B cell (primary cell): ENCODE measurements around the gene DHRS7. TPM values are rescaled to one million over a fixed set of nuclear protein-coding genes. Genes with fewer than 3 reads are reported as not detected.

ENCODE experiments used
- ATAC-seq: fragments of 200-7000 bp; cut with Tn5 transposase; one replicate; pipeline ENCODE4 v1.10.0; 2021; ENCODE audit warnings: low read depth, mild to moderate bottlenecking, moderate number of reproducible peaks, moderate library complexity
- CTCF ChIA-PET: fragments of 350-600 bp; sonication (Branson Sonifier 250); formaldehyde crosslinking; loops from one replicate; lab custom pipeline; 2021; ENCODE audit warnings: antibody characterized with exemption, inconsistent platforms; lab: Charles Lee
- POLR2A ChIA-PET: fragments of 350-600 bp; sonication (Branson Sonifier 250); formaldehyde crosslinking; loops from one replicate; lab custom pipeline; 2021; ENCODE audit warnings: antibody characterized with exemption; lab: Charles Lee
- DNase-seq: peaks from one replicate; pipeline ENCODE4 v3.0.0; 2013
- H2AFZ ChIP-seq: 2 replicates; pipeline ENCODE4 v1.6.1; 2012; ENCODE audit warnings: mild to moderate bottlenecking, low read depth, low read length; ENCODE audit not compliant: insufficient read depth, poor library complexity, severe bottlenecking
- H3K27ac ChIP-seq, 2 donors: 1 replicate in 1 of 2; 2 replicates in 1 of 2; pipeline ENCODE4 v1.5.1; 2012 to 2013; ENCODE audit warnings: low read length in 2 of 2, mild to moderate bottlenecking in 2 of 2, moderate library complexity in 1 of 2
- H3K27me3 ChIP-seq, 4 experiments: fragments of 200-600 bp in 1 of 4; sonication (generic) in 1 of 4; replicated peaks in 1 of 4; 1 replicate in 2 of 4; 2 replicates in 2 of 4; pipeline versions ENCODE4 v1.6.1 to v1.7.0; 2013 to 2016; ENCODE audit warnings: low read length in 3 of 4, mild to moderate bottlenecking in 2 of 4, mixed read lengths in 1 of 4, moderate library complexity in 1 of 4; ENCODE audit not compliant: insufficient read depth in 4 of 4, control insufficient read depth in 3 of 4; ENCODE audit errors: control extremely low read depth in 1 of 4
- H3K36me3 ChIP-seq, 2 experiments: replicated peaks in 1 of 2; 1 replicate in 1 of 2; 2 replicates in 1 of 2; pipeline versions ENCODE4 v1.6.1 to v1.7.1; 2013; ENCODE audit warnings: low read length in 1 of 2; ENCODE audit not compliant: insufficient read depth in 2 of 2, control insufficient read depth in 1 of 2; ENCODE audit errors: control extremely low read depth in 1 of 2, extremely low read depth in 1 of 2
- H3K4me1 ChIP-seq, 2 donors: fragments of 200-600 bp in 1 of 2; sonication (generic) in 1 of 2; 1 replicate in 1 of 2; 2 replicates in 1 of 2; pipeline versions ENCODE4 v1.5.1 to v1.6.1; 2013 to 2017; ENCODE audit warnings: low read length in 2 of 2; ENCODE audit not compliant: control insufficient read depth in 2 of 2, insufficient read depth in 2 of 2
- H3K4me2 ChIP-seq: replicated peaks from 2 replicates; pipeline ENCODE3; 2012; ENCODE audit warnings: mild to moderate bottlenecking, low read depth, low read length; ENCODE audit not compliant: poor library complexity, severe bottlenecking
- H3K4me3 ChIP-seq, 5 experiments: fragments of 200-600 bp in 1 of 5; sonication (generic) in 1 of 5; 1 replicate in 3 of 5; 2 replicates in 2 of 5; pipeline versions ENCODE4 v1.5.1 to v1.7.0; 2011 to 2016; ENCODE audit warnings: low read length in 4 of 5, mild to moderate bottlenecking in 4 of 5, low read depth in 2 of 5, control low read depth in 1 of 5, moderate library complexity in 1 of 5; ENCODE audit not compliant: insufficient read depth in 1 of 5; ENCODE audit errors: control extremely low read depth in 1 of 5, extremely low read depth in 1 of 5
- H3K79me2 ChIP-seq: fragments of 200-600 bp; sonication (generic); one replicate; pipeline ENCODE4 v1.6.0; 2016; ENCODE audit warnings: low read length; ENCODE audit not compliant: control insufficient read depth, insufficient read depth
- H3K9ac ChIP-seq: fragments of 200-600 bp; sonication (generic); 2 replicates; pipeline ENCODE4 v1.6.1; 2017; ENCODE audit warnings: mild to moderate bottlenecking, low read length, moderate library complexity
- H3K9me3 ChIP-seq, 3 donors: one replicate each; pipeline versions ENCODE4 v1.6.1 to v1.7.1; 2013; ENCODE audit warnings: low read length in 2 of 3; ENCODE audit not compliant: control insufficient read depth in 2 of 3, insufficient read depth in 1 of 3; ENCODE audit errors: control extremely low read depth in 1 of 3
- H4K20me1 ChIP-seq: 2 replicates; pipeline ENCODE4 v1.6.0; 2012; ENCODE audit warnings: mild to moderate bottlenecking, low read length; ENCODE audit not compliant: insufficient read depth, control insufficient read depth, poor library complexity, severe bottlenecking
- H3K27ac Mint-ChIP-seq: one replicate; pipeline ENCODE4 v1.8.0; 2021; ENCODE audit warnings: mixed read lengths
- H3K27me3 Mint-ChIP-seq: one replicate; pipeline ENCODE4 v1.8.0; 2021; ENCODE audit warnings: mixed read lengths
- H3K4me1 Mint-ChIP-seq: one replicate; pipeline ENCODE4 v1.8.0; 2021; ENCODE audit warnings: mixed read lengths
- H3K4me3 Mint-ChIP-seq: one replicate; pipeline ENCODE4 v1.8.0; 2021; ENCODE audit warnings: mixed read lengths
- H3K9me3 Mint-ChIP-seq: one replicate; pipeline ENCODE4 v1.8.0; 2022; ENCODE audit warnings: mixed read lengths; ENCODE audit not compliant: insufficient read depth
- EZH2 ChIP-seq: IDR thresholded peaks from 2 replicates; pipeline ENCODE4 v1.6.1; 2012; ENCODE audit warnings: borderline replicate concordance, low read depth, mild to moderate bottlenecking, moderate library complexity, low read length; ENCODE audit not compliant: insufficient read depth, poor library complexity, severe bottlenecking
- WGBS: methylation state at CpG from one replicate; pipeline ENCODE4 v1.1.5; 2013; ENCODE audit warnings: missing lambda C conversion rate; ENCODE audit not compliant: insufficient coverage; 5-methylcytosine and 5-hydroxymethylcytosine counted together
- intact Hi-C: fragments of 100-400 bp; cut with micrococcal nuclease; formaldehyde crosslinking; loops from one replicate; pipeline ENCODE4 v1.10.0; 2022
- polyA plus RNA-seq: library from polyadenylated mRNA; depleted of rRNA; stranded (reverse); fragments of >200 nt; gene quantifications from 2 replicates; pipeline ENCODE4 v1.2.3, GENCODE V29; 2012
- total RNA-seq, 2 donors: library from RNA; stranded (reverse); fragments of 120-200 nt in 1 of 2; gene quantifications; 1 replicate in 1 of 2; 2 replicates in 1 of 2; pipeline versions ENCODE4 v1.2.3 to v1.2.4, GENCODE V29; 2013 to 2022
- TF ChIP-seq, protein P1 (sequence below): fragments of 200-600 bp; IDR thresholded peaks from one replicate; pipeline ENCODE4 v1.8.0; 2022; ENCODE audit warnings: antibody characterized with exemption, mild to moderate bottlenecking

Gene DHRS7
- total and polyA plus RNA-seq, 2 donors (not counting 1 experiment from before 2014, with no cell fraction given), result 25.0 to 47.5 TPM

- Mint-ChIP-seq H3K4me1 (peaks cover 9% of the 10 kb centered on the region), H3K9me3 (peaks cover 3% of the 10 kb centered on the region), H3K27ac (no peak overlapping the region), H3K4me3 (no peak overlapping the region), H3K27me3 (peaks cover 3% of the 10 kb centered on the region)
- peaks cover 1 to 2% of the 10 kb centered on the region in 2 donors for H3K4me1 ChIP-seq
- no peak overlapping the region for H3K4me2 ChIP-seq
- no peak overlapping the region for H3K27ac ChIP-seq
- no peak overlapping the region for H3K9ac ChIP-seq
- ATAC-seq (no peak), DNase-seq (no peak)
- no peak overlapping the region for H2AFZ ChIP-seq
- no CpG with 5 or more reads among the region's 1 CpG for WGBS
- no peaks in the 10 kb centered on the region for H3K27me3 ChIP-seq
- peaks cover 0 to 4% (median 4%) of the 10 kb centered on the region in 3 donors for H3K9me3 ChIP-seq
- H3K79me2 ChIP-seq, result no peaks in the 10 kb centered on the region
- POLR2A ChIA-PET, result no interaction called here
- H3K4me3 ChIP-seq, result no peak overlapping the region
- H3K36me3 ChIP-seq, result no peaks in the 10 kb centered on the region
- intact Hi-C loops, result no loop called here
- H4K20me1 ChIP-seq, result no peaks in the 10 kb centered on the region
- CTCF ChIA-PET, result no interaction called here
- TF ChIP-seq EZH2, result no peak
- TF ChIP-seq, protein P1, sequence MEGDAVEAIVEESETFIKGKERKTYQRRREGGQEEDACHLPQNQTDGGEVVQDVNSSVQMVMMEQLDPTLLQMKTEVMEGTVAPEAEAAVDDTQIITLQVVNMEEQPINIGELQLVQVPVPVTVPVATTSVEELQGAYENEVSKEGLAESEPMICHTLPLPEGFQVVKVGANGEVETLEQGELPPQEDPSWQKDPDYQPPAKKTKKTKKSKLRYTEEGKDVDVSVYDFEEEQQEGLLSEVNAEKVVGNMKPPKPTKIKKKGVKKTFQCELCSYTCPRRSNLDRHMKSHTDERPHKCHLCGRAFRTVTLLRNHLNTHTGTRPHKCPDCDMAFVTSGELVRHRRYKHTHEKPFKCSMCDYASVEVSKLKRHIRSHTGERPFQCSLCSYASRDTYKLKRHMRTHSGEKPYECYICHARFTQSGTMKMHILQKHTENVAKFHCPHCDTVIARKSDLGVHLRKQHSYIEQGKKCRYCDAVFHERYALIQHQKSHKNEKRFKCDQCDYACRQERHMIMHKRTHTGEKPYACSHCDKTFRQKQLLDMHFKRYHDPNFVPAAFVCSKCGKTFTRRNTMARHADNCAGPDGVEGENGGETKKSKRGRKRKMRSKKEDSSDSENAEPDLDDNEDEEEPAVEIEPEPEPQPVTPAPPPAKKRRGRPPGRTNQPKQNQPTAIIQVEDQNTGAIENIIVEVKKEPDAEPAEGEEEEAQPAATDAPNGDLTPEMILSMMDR, result no peak
These were observed 13.0 kb upstream of the DHRS7 start for GRCh38 chr14:60178164-60178563.

DNA sequence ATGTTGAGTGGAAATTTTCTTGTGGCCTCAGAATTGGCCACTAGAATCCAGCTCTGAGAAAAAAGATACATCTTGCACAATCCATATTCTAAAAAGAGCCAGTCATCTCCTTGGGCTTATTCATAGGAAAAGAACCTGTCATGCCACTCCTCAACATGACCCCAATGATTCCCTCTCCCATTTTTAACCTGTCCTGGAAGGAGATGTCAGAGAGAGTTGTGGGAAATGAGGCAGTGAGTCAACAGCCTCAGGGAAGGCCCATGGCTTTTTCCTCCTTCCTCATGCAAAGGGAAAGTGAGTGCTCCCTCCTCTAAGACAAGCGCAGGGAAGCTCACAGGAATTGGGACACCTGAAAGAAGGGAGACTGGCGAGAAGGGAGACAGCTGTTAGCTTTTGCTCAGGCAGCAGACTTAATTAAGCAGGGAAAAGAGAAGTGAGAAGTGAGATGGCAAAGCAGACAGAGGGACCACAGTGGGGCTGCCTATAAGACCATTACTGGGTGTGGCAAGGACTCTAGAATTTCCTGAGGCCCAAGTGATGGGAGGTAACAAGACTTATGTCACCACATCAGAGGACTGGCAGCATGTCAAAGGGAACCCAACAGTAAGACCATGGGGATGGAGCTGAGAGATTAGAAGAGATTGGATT, 10.2 kb upstream of the DHRS7 start:
- TF ChIP-seq, protein P1, result no peak
- TF ChIP-seq EZH2, result no peak
- no peak overlapping the region for H3K27ac ChIP-seq
- H4K20me1 ChIP-seq, result no peaks in the 10 kb centered on the region
- H3K36me3 ChIP-seq, result no peaks in the 10 kb centered on the region
- H3K27me3 ChIP-seq, result no peaks in the 10 kb centered on the region
- no peak overlapping the region for H3K9ac ChIP-seq
- H3K4me2 ChIP-seq, result no peak overlapping the region
- H2AFZ ChIP-seq, result no peak overlapping the region
- intact Hi-C loops, result no loop called here
- Mint-ChIP-seq H3K4me1 (peaks cover 4% of the 10 kb centered on the region), H3K9me3 (no peaks in the 10 kb centered on the region), H3K4me3 (no peak overlapping the region), H3K27me3 (peaks cover 3% of the 10 kb centered on the region), H3K27ac (no peak overlapping the region)
- ATAC-seq (no peak), DNase-seq (no peak)
- POLR2A ChIA-PET, result no interaction called here
- H3K79me2 ChIP-seq, result no peaks in the 10 kb centered on the region
- peaks cover 0 to 4% (median 4%) of the 10 kb centered on the region in 3 donors for H3K9me3 ChIP-seq
- no peak overlapping the region for H3K4me3 ChIP-seq
- 40% methylated on average over 1 of the region's 2 CpGs for WGBS
- CTCF ChIA-PET, result interaction anchor here (0.5 to 6.9 kb wide), 2 partner anchors 9 to 19 kb away, joined by 4 to 51 read pairs; no protein-coding TSS in a partner anchor
- H3K4me1 ChIP-seq, result no peaks in the 10 kb centered on the region
